CD4-positive, alpha-beta T cell treated with Interleukin-6 for 4 hours (primary cell): ENCODE data around the gene TXNDC11.

Experiments used
- DNase-seq: peaks from one replicate; pipeline ENCODE4 v3.0.0-alpha.2; 2020; ENCODE audit warnings: mixed read lengths

The TXNDC11 gene

DNA sequence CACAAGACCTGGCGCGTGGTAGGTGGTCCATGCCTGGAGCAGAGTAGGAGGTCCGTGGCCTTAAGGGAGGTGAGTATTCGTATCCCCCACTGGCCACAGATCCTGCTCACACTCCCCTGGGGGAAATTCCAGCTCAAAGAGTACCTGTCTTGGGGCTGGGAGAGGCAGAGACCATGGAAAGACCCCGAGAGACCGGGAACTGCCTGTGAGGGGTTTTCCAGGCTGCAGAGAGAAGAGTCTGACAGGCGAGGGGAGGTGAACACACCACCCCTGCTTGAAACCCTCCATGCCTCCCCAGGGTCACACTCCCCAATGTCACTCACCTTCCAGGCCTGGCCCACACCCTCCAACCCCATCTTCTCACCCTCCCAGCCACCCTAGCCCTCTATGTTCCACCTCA, 87.0 kb downstream of the TXNDC11 start:
- no peak for DNase-seq

DNA sequence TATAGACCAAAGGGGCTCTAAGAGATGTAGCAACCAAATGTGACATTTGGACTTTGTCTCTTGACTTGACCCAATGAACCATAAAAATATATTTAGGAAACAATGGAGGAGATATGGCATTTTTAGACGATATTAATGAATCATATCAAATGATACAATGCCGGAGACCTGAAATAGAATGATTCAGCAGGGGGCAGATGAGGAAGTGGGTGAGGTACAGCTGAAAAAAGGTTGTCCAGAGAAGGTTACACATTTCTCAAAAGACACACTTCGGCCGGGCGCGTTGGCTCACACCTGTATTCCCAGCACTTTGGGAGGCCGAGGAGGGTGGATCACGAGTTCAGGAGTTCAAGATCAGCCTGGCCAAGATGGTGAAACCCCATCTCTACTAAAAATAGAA, 90.9 kb downstream of the TXNDC11 start:
- no peak for DNase-seq

- no peak for DNase-seq
Measured at GRCh38 chr16:11650641-11651591, 91.7 kb downstream of the TXNDC11 start.

- DNase-seq, result no peak
Measured at GRCh38 chr16:11649276-11649675, 93.4 kb downstream of the TXNDC11 start.

DNA sequence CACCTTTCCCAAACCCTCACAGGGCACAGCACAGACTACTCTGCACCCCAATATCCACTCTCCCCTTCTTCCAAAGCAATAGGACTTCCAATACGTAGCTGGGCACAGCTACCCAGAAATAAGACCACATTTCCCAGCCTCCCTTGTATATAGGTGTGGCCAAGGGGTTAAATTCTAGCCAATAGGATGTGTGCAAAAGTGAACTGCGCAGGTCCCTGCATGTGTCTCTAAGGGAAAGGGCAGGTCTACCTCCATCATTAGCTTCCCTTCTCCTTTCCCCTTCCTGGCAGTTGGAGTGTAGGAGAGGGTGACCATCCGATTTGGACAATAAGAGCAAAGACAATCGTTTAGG, 99.9 kb downstream of the TXNDC11 start:
- no peak for DNase-seq

- DNase-seq, result peak; percentile 61
Measured at GRCh38 chr16:11640987-11641817, 101.5 kb downstream of the TXNDC11 start.

- no peak for DNase-seq
Measured at GRCh38 chr16:11639925-11640899, 102.4 kb downstream of the TXNDC11 start.

GRCh38 chr16:11639008-11639562, 103.6 kb downstream of the TXNDC11 start:
- no peak for DNase-seq

DNA sequence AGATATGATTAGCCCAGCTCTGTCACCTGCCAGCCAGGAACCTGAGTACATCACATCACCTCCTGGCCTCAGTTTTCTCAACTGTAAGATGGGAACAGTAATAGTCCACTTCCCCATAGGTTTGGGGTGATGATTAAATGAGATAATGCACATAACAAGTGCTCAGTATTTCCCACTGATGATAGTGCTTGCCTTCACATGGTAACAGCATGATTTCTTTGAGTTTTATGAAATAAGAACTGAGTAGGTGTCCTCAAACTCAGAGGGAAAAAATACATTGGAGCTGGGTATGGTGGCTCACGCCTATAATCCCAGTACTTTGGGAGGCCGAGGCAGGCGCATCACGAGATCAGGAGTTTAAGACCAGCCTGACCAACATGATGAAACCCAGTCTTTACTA, 104.5 kb downstream of the TXNDC11 start:
- no peak for DNase-seq

DNA sequence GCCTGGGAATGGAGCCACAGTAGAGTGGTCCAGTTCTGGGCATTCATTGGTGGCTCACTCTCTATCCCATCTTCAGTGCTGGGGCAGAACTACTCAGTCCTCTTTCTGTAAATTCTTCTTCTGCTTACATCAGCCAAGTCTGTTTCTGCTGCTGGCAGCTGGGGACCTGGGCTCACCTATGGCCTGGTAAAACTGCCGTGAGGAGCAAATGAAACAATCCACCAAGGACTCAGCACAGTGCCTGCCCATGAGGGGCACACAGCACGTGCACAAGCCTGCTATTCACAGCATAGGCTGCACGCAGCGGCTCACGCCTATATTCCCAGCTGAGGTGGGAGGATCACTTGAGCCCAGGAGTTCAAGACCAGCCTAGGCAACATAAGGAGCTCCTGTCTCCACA, 105.3 kb downstream of the TXNDC11 start:
- DNase-seq, result no peak

DNA sequence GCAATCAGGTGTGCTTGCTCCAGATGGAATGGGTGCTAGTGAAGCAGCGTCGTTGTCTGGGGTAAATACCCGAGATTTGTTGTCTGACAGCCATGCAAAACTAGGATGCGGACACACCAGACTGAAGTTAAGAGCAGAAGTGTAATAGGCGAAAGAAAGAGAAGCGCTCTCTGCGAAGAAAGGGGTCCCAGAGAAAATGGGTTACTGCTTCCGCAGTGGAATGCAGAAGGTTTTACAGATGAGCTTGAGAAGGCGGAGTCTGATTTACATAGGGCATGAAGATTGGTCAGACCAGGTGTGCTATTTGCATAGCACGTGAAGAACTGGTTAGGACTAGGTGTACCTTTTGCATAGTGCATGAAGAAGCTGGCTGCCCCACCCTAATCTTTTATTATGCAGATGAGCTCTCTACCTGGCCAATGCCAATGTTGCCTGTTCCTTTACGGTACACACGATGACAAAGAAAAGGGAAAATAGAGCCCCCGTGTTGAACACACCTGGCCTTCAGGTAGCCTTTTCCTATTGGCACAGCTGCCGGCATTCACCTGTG, 106.4 kb downstream of the TXNDC11 start:
- DNase-seq, result no peak

- DNase-seq, result no peak
Measured at GRCh38 chr16:11635679-11636171, 106.9 kb downstream of the TXNDC11 start.

- no peak for DNase-seq
Measured at GRCh38 chr16:11635113-11635652, 107.5 kb downstream of the TXNDC11 start.

- no peak for DNase-seq
Measured at GRCh38 chr16:11634312-11634711, 108.3 kb downstream of the TXNDC11 start.

GRCh38 chr16:11633113-11633512, 109.5 kb downstream of the TXNDC11 start:
- no peak for DNase-seq

DNA sequence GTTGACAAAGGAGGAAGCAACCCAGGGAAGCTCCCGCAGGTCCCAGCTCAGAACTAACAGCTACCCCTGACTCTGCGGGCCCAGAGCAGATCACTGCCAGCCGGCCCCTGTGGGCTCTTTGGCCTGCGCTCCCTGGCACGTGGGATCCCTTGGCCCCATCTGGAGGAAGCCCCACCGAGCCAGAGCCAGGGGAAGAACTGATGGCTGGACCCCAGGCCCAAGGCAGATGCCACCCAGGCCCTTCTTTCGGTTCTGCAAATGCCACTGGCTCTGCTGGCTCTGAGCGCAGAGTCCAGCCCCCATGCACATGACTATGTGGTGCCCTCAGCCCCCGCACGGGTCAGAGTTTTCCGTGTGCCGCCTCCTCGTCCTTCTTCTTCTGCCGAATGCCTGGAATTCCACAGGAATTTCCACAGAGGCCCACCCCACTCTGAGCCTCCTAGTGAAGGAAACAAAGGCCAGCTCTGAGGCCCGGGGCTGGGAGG, 110.2 kb downstream of the TXNDC11 start:
- no peak for DNase-seq

DNA sequence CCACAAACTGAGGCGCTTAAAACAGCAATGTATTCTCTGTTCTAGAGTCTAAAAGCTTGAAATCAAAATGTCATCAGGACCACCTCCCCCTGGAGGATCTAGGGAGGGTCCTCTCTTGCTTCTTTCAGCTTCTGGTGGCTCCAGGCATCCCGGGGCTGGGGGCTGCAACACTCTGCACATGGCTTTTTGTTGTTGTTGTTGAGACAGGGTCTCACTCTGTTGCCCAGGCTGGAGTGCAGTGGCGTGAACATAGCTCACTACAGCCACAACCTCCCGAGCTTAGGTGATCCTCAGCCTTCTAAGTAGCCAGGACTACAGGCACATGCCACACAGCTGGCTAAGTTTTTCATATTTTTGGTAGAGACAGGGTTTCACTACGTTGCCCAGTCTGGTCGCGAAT, 111.4 kb downstream of the TXNDC11 start:
- no peak for DNase-seq

DNA sequence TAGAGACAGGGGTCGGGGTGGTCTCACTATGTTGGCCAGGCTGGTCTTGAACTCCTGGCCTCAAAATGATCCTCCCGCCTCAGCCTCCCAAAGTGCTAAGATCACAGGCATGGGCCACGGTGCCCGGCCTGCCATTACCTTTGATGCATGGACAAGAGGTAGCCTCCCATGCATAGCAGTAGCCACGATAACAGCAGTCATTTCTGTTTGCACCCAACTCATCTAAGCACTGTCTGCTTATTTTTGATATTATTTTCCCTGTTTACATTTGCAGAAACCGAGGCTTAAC, 111.9 kb downstream of the TXNDC11 start:
- DNase-seq, result no peak

DNA sequence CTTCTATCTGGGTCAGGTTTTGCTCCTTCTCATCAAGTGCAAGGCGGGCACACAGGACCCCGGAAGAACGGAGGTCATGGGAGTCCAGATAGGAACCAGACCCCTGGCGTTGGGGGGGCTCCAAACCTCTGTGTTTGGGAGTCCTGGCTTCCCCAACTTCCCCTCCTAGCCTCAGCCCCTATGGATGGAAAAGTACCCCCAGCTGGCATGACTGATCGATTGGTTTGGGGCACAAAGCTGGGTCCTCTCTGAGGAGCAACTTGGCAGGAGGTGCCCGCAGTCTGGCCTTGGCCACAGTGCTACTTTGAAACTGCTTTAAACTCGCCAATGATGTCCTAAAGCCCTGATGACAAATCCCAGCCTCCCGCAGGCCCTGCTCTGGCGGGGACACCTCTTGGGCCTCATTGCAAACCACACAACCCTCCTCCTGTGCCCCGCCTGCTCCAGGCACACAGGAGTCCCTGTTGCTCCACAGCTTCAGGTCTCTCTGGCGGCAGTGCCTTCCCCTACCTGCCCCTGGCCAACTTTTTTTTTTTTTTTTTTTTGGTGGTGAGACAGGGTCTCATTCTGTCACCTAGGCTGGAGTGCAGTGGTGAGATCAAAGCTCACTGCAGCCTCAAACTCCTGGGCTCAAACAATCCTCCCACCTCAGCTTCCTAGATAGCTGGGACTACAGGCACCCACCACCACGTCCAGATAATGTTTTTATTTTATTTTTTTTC, 112.5 kb downstream of the TXNDC11 start:
- DNase-seq, result no peak
